Measurements from ENCODE around the gene TCHP.

The TCHP gene

GRCh38 chr12:109912855-109913321 is 12.8 kb downstream of the TCHP start:
- no peak overlapping the region for H3K4me3 ChIP-seq (ENCODE audit: low read length)
- TF ChIP-seq ZNF274 (IDR thresholded peaks at IDR 0.05; ENCODE audit: low read depth, low read length): no peak

DNA sequence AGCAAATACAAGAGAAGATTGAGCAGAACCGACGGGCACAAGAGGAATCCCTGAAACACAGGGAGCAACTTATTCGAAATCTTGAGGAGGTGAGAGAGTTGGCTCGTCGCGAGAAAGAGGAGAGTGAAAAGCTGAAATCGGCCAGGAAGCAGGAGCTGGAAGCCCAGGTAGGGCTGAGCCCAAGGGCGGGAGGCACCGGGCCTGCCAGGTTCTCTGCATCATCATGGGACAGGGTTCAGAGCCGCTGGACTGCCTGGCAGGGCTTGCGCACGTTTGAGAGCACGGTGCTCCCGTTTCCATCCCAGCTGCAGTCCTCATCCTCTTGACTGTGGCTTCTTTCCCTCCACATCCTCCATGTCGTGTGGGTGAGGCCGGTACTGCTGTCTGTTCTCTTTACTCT is 14.4 kb downstream of the TCHP start:
- no peak for TF ChIP-seq ZNF274 (IDR thresholded peaks at IDR 0.05; ENCODE audit: low read depth, low read length)
- H3K4me3 ChIP-seq (ENCODE audit: low read length): no peak overlapping the region

GRCh38 chr12:109915171-109916040 is 15.3 kb downstream of the TCHP start:
- H3K4me3 ChIP-seq (ENCODE audit: low read length): no peak overlapping the region
- TF ChIP-seq ZNF274 (IDR thresholded peaks at IDR 0.05; ENCODE audit: low read depth, low read length): no peak

DNA sequence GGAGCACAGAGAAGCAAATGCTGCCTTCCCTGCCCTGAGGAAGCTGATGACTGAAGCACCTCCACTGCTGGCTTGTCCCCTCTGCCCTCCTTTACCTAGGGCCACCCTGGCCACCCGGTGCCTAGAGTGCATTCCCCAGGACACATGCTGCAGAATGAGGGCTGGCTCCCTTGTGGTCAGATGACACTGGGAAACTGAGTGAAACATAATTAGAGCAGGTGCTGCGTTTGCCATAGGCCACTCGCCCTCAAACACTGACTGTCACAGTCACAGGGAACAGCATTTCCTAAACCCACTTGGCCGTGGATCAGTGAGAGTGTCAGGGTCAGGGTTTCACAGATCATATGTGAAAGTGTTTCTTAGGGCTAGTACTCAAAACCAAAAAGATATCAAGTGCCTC is 16.0 kb downstream of the TCHP start:
- TF ChIP-seq ZNF274 (IDR thresholded peaks at IDR 0.05; ENCODE audit: low read depth, low read length): no peak
- no peak overlapping the region for H3K4me3 ChIP-seq (ENCODE audit: low read length)

DNA sequence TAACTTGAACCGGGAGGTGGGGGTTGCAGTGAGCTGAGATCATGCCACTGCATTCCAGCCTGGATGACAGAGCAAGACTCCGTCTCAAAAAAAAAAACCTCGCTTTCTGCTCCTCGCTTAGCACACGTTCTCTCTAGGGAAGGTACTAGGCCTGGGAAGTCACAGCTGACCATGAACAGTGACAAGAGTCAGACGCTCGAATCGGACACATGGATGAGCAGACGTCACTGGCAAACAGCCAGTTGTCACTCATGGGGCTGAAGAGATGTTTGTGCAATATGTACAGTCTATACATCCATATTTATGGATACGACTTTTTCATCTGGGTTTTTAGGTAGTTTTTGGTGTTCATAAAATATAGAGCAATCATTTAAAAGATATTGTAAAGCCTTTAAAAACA is 19.4 kb downstream of the TCHP start:
- H3K4me3 ChIP-seq (ENCODE audit: low read length): no peak overlapping the region
- TF ChIP-seq ZNF274 (IDR thresholded peaks at IDR 0.05; ENCODE audit: low read depth, low read length): no peak

DNA sequence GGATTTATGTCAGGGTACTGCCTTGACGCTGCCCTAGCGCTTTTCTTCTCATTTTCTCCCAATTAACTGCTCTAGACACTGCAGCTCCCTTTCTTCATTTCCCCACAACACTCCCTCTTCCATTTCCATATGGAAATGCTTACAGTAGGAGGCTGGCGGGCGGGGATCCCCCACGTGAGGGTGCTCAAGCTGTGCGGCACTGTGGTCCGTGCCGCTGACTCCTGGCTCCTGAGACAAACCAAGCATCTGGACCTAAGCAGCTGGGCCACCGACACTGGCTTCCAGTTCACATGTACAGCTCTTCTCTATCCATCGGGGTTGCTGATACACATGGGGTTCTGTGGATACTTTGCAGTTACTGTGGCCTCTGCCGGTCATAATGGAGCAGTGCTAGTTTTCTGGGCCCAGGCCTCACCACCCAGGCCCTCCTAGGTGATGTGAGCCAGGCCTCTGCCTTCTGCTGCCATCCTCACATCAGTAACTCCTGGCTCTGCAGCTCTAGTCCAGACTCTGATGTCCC is 20.2 kb downstream of the TCHP start:
- no peak for TF ChIP-seq ZNF274 (IDR thresholded peaks at IDR 0.05; ENCODE audit: low read depth, low read length)
- H3K4me3 ChIP-seq (ENCODE audit: low read length): no peak overlapping the region

DNA sequence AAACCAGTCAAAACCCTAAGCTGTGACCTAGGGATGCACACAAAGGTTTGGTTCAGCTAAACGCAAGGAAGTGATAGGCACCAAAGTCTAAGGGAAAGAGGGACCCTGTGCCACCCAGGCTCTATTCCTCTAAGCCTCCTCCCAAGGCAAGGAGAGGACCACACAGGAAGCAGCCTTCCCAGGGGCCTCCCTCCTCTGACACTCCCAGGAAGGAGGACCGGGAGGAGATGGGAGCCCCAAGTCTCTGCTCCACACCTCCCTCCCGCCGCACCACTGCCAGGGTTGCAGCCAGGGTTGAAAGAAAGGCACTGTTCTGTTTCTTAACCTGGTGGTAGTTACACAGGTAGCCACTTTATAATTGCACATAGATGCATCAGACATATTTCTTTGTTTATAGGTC is 21.9 kb downstream of the TCHP start:
- no peak overlapping the region for H3K4me3 ChIP-seq (ENCODE audit: low read length)
- no peak for TF ChIP-seq ZNF274 (IDR thresholded peaks at IDR 0.05; ENCODE audit: low read depth, low read length)

GRCh38 chr12:109923038-109923437 is 23.0 kb downstream of the TCHP start:
- H3K4me3 ChIP-seq (ENCODE audit: low read length): no peak overlapping the region
- TF ChIP-seq ZNF274 (IDR thresholded peaks at IDR 0.05; ENCODE audit: low read depth, low read length): no peak

DNA sequence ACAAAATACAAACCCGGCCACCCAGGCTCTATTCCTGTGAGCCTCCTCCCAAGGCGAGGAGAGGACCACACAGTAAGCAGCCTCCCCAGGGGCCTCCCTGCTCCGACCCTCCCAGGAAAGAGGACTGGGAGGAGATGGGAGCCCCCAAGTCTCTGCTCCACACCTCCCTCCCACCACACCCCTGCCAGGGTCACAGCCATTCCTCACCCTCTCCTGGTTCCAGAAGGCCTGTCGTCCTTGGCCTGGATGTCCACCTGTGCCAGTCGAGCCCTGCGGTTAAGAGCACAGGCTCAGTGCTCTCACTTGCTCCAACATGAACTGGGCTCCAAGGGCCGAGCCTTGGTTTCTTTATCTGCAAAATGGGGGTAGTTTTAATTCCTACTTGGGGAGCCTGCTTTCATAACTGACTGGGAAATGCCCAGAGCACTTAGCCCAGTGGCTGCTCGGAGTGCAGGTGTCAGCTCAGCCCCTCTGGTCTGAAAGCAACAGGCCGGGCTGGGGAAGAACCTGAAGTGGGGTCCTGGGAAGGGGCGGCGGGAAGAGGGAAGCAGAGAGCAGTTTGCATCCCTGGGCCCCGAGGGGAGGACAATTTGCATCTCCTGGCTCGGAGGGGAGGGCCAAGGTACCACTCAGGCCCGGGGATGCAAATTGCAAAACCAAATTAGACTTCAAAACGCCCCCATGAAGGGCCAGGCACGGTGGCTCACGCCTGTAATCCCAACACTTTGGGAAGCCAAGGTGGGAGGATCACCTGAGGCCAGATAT is 23.6 kb downstream of the TCHP start:
- TF ChIP-seq ZNF274 (IDR thresholded peaks at IDR 0.05; ENCODE audit: low read depth, low read length): no peak
- no peak overlapping the region for H3K4me3 ChIP-seq (ENCODE audit: low read length)

- no peak for TF ChIP-seq ZNF274 (IDR thresholded peaks at IDR 0.05; ENCODE audit: low read depth, low read length)
- H3K4me3 ChIP-seq (ENCODE audit: low read length): no peak overlapping the region
Observed at GRCh38 chr12:109925185-109925840, 25.2 kb downstream of the TCHP start.

- no peak for TF ChIP-seq ZNF274 (IDR thresholded peaks at IDR 0.05; ENCODE audit: low read depth, low read length)
- no peak overlapping the region for H3K4me3 ChIP-seq (ENCODE audit: low read length)
Observed at GRCh38 chr12:109926016-109926415, 25.9 kb downstream of the TCHP start.

- TF ChIP-seq ZNF274 (IDR thresholded peaks at IDR 0.05; ENCODE audit: low read depth, low read length): no peak
Observed at GRCh38 chr12:109926488-109927210, 26.6 kb downstream of the TCHP start.

DNA sequence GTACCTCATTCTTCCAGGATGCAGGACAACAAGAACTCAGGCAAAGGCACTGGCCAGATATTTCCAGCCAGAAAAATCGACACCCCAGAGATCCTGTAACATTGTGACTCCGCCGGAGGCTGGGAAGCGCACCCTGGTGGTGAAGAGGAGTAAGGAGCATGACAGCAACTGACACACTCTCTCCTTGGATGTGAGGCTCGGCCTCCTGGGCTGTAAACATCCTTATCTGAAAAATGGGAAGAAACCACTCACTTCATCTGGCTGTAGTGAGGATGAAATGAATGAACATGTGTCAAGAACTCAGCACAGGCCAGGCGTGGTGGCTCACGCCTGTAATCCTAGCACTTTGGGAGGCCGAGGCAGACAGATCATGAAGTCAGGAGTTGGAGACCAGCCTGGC is 27.5 kb downstream of the TCHP start:
- H3K4me3 ChIP-seq (ENCODE audit: low read length): no peak overlapping the region
- TF ChIP-seq ZNF274 (IDR thresholded peaks at IDR 0.05; ENCODE audit: low read depth, low read length): no peak

More at GRCh38 chr12:109926488-109927210, 26.6 kb downstream of the TCHP start:
- H3K4me3 ChIP-seq (ENCODE audit: low read length): no peak overlapping the region

Measured in GM08714 (cell line).